ENCODE data around the gene TMEM187.

- TF ChIP-seq, protein P1, sequence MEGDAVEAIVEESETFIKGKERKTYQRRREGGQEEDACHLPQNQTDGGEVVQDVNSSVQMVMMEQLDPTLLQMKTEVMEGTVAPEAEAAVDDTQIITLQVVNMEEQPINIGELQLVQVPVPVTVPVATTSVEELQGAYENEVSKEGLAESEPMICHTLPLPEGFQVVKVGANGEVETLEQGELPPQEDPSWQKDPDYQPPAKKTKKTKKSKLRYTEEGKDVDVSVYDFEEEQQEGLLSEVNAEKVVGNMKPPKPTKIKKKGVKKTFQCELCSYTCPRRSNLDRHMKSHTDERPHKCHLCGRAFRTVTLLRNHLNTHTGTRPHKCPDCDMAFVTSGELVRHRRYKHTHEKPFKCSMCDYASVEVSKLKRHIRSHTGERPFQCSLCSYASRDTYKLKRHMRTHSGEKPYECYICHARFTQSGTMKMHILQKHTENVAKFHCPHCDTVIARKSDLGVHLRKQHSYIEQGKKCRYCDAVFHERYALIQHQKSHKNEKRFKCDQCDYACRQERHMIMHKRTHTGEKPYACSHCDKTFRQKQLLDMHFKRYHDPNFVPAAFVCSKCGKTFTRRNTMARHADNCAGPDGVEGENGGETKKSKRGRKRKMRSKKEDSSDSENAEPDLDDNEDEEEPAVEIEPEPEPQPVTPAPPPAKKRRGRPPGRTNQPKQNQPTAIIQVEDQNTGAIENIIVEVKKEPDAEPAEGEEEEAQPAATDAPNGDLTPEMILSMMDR (IDR thresholded peaks at IDR 0.05) = no peak
- TF ChIP-seq EZH2 (IDR thresholded peaks at IDR 0.05) (no peak), EZH2phosphoT487 (IDR thresholded peaks at IDR 0.05) (no peak)
Measured at GRCh38 chrX:153991013-153991580, 18.5 kb downstream of the TMEM187 start.

Measured in neural progenitor cell (in vitro differentiated cells).